ENCODE results near the gene MYO1E.

Gene MYO1E

GRCh38 chr15:59120937-59121336 is 251.7 kb downstream of the MYO1E start:
- no peak for FAIRE-seq

- no peak for FAIRE-seq
These were observed 253.0 kb downstream of the MYO1E start for GRCh38 chr15:59119625-59120024.

- FAIRE-seq, result no peak
These were observed 255.9 kb downstream of the MYO1E start for GRCh38 chr15:59116771-59117170.

GRCh38 chr15:59116141-59116540 is 256.5 kb downstream of the MYO1E start:
- no peak for FAIRE-seq

- no peak for FAIRE-seq
These were observed 257.6 kb downstream of the MYO1E start for GRCh38 chr15:59115047-59115446.

GRCh38 chr15:59111251-59111650 is 261.4 kb downstream of the MYO1E start:
- no peak for FAIRE-seq

- FAIRE-seq, result no peak
These were observed 266.8 kb downstream of the MYO1E start for GRCh38 chr15:59105854-59106253.

GRCh38 chr15:59104912-59105732 is 267.5 kb downstream of the MYO1E start, which contains the start of gene CCNB2:
Gene CCNB2, plus strand, starts transcription at chr15:59105146. Its CDS starts 123 bp downstream, at chr15:59105269.
- FAIRE-seq, result no peak

- FAIRE-seq, result no peak
These were observed 268.1 kb downstream of the MYO1E start for GRCh38 chr15:59104602-59104911.

GRCh38 chr15:59099162-59099685 is 273.4 kb downstream of the MYO1E start:
- FAIRE-seq, result no peak

- FAIRE-seq, result no peak
These were observed 276.2 kb downstream of the MYO1E start for GRCh38 chr15:59096429-59096828.

GRCh38 chr15:59094077-59094476 is 278.6 kb downstream of the MYO1E start:
- FAIRE-seq, result peak; percentile 77

GRCh38 chr15:59087731-59088130 is 284.9 kb downstream of the MYO1E start:
- FAIRE-seq, result no peak

Data from colon (tissue), 2 donors.